RWPE2 (cell line): Measurements from ENCODE around the gene CORT.

ENCODE experiments used
- ATAC-seq: fragments of 200-7000 bp; cut with Tn5 transposase; 3 replicates; pipeline ENCODE4 v1.9.1; 2021; ENCODE audit warnings: low read depth
- DNase-seq: peaks from one replicate; pipeline ENCODE4 v3.0.0-alpha.2; 2020; ENCODE audit warnings: low spot score
- H3K27ac ChIP-seq: fragments of 450-650 bp; 2 replicates; pipeline ENCODE4 v1.5.1; 2017; ENCODE audit warnings: mild to moderate bottlenecking; ENCODE audit not compliant: poor library complexity, severe bottlenecking
- H3K27me3 ChIP-seq: fragments of 250-450 bp; sonication (Bioruptor Pico); 2 replicates; pipeline ENCODE4 v1.5.1; 2021; ENCODE audit warnings: mild to moderate bottlenecking, moderate library complexity; ENCODE audit not compliant: insufficient read depth, poor library complexity, severe bottlenecking
- H3K36me3 ChIP-seq: fragments of 250-450 bp; sonication (Bioruptor Pico); 2 replicates; pipeline ENCODE4 v1.5.1; 2020; ENCODE audit warnings: low read depth, mild to moderate bottlenecking, moderate library complexity
- H3K4me1 ChIP-seq: fragments of 250-450 bp; sonication (Bioruptor Pico); 2 replicates; pipeline ENCODE4 v1.5.1; 2021; ENCODE audit warnings: mild to moderate bottlenecking, moderate library complexity; ENCODE audit not compliant: insufficient read depth, poor library complexity, severe bottlenecking
- H3K4me3 ChIP-seq: fragments of 250-450 bp; sonication (Bioruptor Pico); 2 replicates; pipeline ENCODE4 v1.5.1; 2021; ENCODE audit warnings: mild to moderate bottlenecking, moderate library complexity; ENCODE audit not compliant: severe bottlenecking
- H3K9me3 ChIP-seq: fragments of 250-450 bp; sonication (Bioruptor Pico); 2 replicates; pipeline ENCODE4 v1.5.1; 2021; ENCODE audit warnings: mild to moderate bottlenecking, moderate library complexity; ENCODE audit not compliant: severe bottlenecking
- TF ChIP-seq, protein P1 (sequence below): fragments of 450-650 bp; IDR thresholded peaks from one replicate; pipeline ENCODE4 v1.5.1; 2017; ENCODE audit warnings: mild to moderate bottlenecking, moderate library complexity; ENCODE audit not compliant: poor library complexity, severe bottlenecking

Gene CORT

DNA sequence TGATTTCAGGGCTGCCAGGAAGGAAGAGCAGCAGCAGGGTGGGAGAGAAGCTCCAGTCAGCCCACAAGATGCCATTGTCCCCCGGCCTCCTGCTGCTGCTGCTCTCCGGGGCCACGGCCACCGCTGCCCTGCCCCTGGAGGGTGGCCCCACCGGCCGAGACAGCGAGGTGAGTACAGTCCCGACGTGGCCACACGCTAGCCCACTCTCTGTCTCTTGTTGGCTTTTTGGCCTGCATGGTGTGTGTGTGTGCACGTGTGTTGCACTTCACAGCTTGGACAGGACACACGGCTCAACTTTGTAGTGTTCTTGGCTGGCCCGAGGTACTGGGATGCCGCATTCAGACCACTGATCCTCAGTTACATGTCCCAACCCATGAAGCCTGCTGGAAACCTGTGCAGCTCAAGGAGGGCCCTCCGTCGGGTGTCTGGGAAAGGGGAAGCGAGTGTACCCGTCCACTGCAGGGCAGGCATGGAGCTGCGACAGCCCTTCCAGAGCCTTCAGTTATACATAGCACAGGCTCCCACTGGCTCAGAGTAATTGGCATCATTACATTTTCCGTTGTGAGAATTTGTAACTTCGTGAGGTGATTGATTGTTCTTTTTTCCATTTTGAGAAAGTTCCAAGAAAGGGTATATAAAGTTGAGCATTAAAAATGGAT lies 454 bp downstream of the CORT start:
- Histone ChIP-seq H3K27ac (no peak overlapping the region), H3K4me1 (no peaks in the 10 kb centered on the region), H3K27me3 (no peaks in the 10 kb centered on the region), H3K36me3 (peaks cover 4% of the 10 kb centered on the region; the same call in 1 of the 2 replicates), H3K9me3 (no peaks in the 10 kb centered on the region), H3K4me3 (no peak overlapping the region)
- TF ChIP-seq, protein P1, sequence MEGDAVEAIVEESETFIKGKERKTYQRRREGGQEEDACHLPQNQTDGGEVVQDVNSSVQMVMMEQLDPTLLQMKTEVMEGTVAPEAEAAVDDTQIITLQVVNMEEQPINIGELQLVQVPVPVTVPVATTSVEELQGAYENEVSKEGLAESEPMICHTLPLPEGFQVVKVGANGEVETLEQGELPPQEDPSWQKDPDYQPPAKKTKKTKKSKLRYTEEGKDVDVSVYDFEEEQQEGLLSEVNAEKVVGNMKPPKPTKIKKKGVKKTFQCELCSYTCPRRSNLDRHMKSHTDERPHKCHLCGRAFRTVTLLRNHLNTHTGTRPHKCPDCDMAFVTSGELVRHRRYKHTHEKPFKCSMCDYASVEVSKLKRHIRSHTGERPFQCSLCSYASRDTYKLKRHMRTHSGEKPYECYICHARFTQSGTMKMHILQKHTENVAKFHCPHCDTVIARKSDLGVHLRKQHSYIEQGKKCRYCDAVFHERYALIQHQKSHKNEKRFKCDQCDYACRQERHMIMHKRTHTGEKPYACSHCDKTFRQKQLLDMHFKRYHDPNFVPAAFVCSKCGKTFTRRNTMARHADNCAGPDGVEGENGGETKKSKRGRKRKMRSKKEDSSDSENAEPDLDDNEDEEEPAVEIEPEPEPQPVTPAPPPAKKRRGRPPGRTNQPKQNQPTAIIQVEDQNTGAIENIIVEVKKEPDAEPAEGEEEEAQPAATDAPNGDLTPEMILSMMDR: no peak
- no peak for DNase-seq
- ATAC-seq: 0 out of 3 replicates have a peak, but pooled peaks have one; percentile 15

DNA sequence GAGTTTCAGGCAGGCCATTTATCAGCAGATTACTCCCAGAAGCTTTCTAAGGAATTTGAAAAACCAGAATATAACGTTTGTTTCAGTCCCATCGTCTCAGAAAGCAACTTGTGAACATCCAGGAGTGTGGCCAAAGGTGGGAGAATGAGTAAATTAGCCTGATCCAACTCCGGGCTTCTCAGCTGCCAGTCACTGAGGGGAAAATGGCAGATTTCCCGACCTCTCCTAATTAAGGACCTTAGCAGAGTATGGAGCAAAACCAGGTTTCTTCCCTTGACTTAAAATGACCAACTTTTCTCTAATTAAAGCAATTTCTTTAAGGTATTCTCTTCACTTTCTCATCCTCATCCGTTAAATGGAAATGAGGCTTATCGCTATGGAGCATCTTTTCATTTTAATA lies 1.0 kb downstream of the CORT start:
- H3K4me1 ChIP-seq: no peaks in the 10 kb centered on the region
- DNase-seq (no peak), ATAC-seq (no peak)
- no peak overlapping the region for H3K27ac ChIP-seq
- H3K36me3 ChIP-seq: 0 out of 2 replicates have a peak, but pooled peaks cover 3% of the 10 kb centered on the region
- no peaks in the 10 kb centered on the region for H3K27me3 ChIP-seq
- H3K9me3 ChIP-seq: no peaks in the 10 kb centered on the region
- TF ChIP-seq, protein P1: no peak
- no peak overlapping the region for H3K4me3 ChIP-seq

DNA sequence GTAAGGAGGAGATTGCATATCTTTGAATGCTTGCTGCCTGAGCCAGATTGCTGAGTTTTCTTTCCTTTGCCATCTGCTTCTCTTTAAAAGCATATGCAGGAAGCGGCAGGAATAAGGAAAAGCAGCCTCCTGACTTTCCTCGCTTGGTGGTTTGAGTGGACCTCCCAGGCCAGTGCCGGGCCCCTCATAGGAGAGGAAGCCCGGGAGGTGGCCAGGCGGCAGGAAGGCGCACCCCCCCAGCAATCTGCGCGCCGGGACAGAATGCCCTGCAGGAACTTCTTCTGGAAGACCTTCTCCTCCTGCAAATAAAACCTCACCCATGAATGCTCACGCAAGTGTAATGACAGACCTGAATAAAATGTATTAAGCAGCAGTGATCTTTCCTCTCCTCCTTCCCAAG lies 1.5 kb downstream of the CORT start:
- TF ChIP-seq, protein P1: no peak
- no peak overlapping the region for H3K4me3 ChIP-seq
- H3K27me3 ChIP-seq: no peaks in the 10 kb centered on the region
- 0 out of 2 replicates have a peak, but pooled peaks cover 3% of the 10 kb centered on the region for H3K36me3 ChIP-seq
- no peak for DNase-seq
- ATAC-seq: peak; percentile 24; the same call in 1 of the 3 replicates
- H3K27ac ChIP-seq: no peak overlapping the region
- peaks cover 4% of the 10 kb centered on the region for H3K4me1 ChIP-seq
- H3K9me3 ChIP-seq: no peaks in the 10 kb centered on the region

DNA sequence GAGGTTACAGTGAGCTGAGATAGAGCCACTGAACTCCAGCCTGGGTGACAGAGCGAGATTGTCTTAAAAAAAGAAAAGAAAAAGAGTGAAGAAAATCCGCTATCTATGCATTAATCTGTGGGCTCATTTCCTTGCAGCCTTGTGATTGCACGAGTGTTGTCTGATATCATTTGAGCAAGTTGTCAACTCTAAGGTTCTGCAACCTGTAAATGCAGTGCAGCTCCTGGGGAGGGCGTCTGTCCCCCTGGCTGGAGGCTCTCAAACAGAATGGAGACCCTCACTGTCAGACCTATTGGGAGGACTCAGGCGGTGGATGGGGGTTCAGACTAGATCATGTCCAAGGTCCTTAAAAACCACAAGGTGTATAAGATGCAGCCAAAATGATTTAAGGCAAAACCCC lies 6.2 kb downstream of the CORT start:
- H3K4me3 ChIP-seq: no peak overlapping the region
- ATAC-seq: no peak
- no peaks in the 10 kb centered on the region for H3K9me3 ChIP-seq

More for the DNA sequence above, 6.2 kb downstream of the CORT start:
- Histone ChIP-seq H3K27me3 (no peaks in the 10 kb centered on the region), H3K36me3 (peaks cover 10% of the 10 kb centered on the region; the same call in 1 of the 2 replicates), H3K4me1 (peaks cover 24% of the 10 kb centered on the region), H3K27ac (peak overlapping the region; percentile 27)
- DNase-seq: no peak
- TF ChIP-seq, protein P1: no peak
